WI38 (cell line): ENCODE results near the gene C9orf50.

ENCODE experiments used
- H3K4me3 ChIP-seq: 2 replicates; pipeline ENCODE4 v1.5.1; 2011; ENCODE audit warnings: low read depth, mild to moderate bottlenecking, control low read depth, low read length
- CTCF ChIP-seq: IDR thresholded peaks from 2 replicates; pipeline ENCODE4 v1.5.1; 2012; ENCODE audit warnings: low read depth, mild to moderate bottlenecking, control low read depth, low read length

Gene C9orf50

GRCh38 chr9:129629251-129629820, 8.4 kb upstream of the C9orf50 start:
- TF ChIP-seq CTCF, result no peak

GRCh38 chr9:129628709-129629108, 7.8 kb upstream of the C9orf50 start:
- no peak for TF ChIP-seq CTCF
- H3K4me3 ChIP-seq, result peak overlapping the region; percentile 74

More at GRCh38 chr9:129629251-129629820, 8.4 kb upstream of the C9orf50 start:
- no peak overlapping the region for H3K4me3 ChIP-seq

- TF ChIP-seq CTCF, result no peak
- H3K4me3 ChIP-seq, result peak overlapping the region; percentile 74
Observed at GRCh38 chr9:129627556-129628440, 6.9 kb upstream of the C9orf50 start.

- no peak for TF ChIP-seq CTCF
- H3K4me3 ChIP-seq, result peak overlapping the region; percentile 74
Observed at GRCh38 chr9:129626625-129627284, 5.9 kb upstream of the C9orf50 start.

- no peak for TF ChIP-seq CTCF
- peak within 1 kb of the TSS; percentile 74 for H3K4me3 ChIP-seq
Observed at GRCh38 chr9:129626079-129626624, 5.3 kb upstream of the C9orf50 start, which contains the start of gene NTMT1. NTMT1 (plus strand) TSS chr9:129626163; CDS start chr9:129632704, 6,541 bp downstream.

- no peak for TF ChIP-seq CTCF
- H3K4me3 ChIP-seq, result no peak overlapping the region
Observed at GRCh38 chr9:129624947-129625346, 4.0 kb upstream of the C9orf50 start.
